22Rv1 (cell line): ENCODE data around the gene ASCC2.

Experiments
- CTCF ChIP-seq: fragments of 450-650 bp; IDR thresholded peaks from 2 replicates; pipeline ENCODE4 v1.5.1; 2017; ENCODE audit warnings: mild to moderate bottlenecking
- ZFX ChIP-seq: fragments of 450-650 bp; IDR thresholded peaks from 2 replicates; pipeline ENCODE4 v1.6.1; 2017; ENCODE audit warnings: antibody characterized with exemption, borderline replicate concordance

GRCh38 chr22:29831186-29831921 is 6.7 kb downstream of the ASCC2 start:
- TF ChIP-seq CTCF: no peak
- no peak for TF ChIP-seq ZFX
